C4-2B (cell line): ENCODE data around the gene NKIRAS2.
"Not testable (repeated sequence)": the region's sequence is repeated elsewhere in the genome, so short reads cannot be mapped to it uniquely, and the experiment has no call there.

ENCODE experiments used
- H3K27ac ChIP-seq: fragments of 450-650 bp; 2 replicates; pipeline ENCODE4 v1.5.1; 2017
- ZFX ChIP-seq: fragments of 450-650 bp; IDR thresholded peaks from 2 replicates; pipeline ENCODE4 v1.6.1; 2017
- TF ChIP-seq, protein P1 (sequence below): fragments of 450-650 bp; conservative IDR thresholded peaks from 2 replicates; pipeline ENCODE4 v1.5.1; 2017; ENCODE audit warnings: mild to moderate bottlenecking

The NKIRAS2 gene

DNA sequence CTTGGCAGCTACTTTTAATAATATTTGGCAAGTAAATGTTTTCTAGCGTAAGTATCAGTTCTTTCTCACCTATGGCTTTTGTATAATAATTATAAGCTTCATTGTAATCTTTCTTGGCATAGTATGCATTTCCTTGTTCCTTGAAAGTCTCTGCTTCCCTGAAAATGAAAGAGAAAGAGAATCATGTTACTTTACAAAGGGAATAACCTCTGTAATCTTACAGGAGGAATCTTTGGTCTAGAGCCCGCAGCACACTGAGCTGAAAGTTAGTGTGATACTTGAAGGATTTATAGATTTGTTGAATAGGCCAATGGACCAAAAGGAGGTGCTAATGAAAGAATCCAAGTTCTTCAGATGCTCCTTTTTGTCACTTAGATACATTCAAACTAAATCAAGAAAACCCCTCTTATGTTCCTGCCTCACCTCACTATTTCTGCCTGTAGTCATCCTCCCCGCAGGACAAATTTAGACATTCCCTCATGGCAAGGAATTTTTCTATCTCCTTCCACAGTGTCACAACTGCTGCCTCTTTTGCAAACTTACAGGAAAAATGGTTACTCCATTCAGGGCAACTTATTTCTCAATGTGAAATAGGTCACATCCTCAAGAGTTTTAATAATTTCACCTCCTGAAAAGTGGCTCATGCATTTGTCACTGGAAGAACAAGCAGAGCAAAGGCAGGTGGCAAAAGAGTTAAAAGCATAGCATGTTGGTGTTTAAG, 19.3 kb upstream of the NKIRAS2 start:
- no peak for TF ChIP-seq ZFX
- TF ChIP-seq, protein P1, sequence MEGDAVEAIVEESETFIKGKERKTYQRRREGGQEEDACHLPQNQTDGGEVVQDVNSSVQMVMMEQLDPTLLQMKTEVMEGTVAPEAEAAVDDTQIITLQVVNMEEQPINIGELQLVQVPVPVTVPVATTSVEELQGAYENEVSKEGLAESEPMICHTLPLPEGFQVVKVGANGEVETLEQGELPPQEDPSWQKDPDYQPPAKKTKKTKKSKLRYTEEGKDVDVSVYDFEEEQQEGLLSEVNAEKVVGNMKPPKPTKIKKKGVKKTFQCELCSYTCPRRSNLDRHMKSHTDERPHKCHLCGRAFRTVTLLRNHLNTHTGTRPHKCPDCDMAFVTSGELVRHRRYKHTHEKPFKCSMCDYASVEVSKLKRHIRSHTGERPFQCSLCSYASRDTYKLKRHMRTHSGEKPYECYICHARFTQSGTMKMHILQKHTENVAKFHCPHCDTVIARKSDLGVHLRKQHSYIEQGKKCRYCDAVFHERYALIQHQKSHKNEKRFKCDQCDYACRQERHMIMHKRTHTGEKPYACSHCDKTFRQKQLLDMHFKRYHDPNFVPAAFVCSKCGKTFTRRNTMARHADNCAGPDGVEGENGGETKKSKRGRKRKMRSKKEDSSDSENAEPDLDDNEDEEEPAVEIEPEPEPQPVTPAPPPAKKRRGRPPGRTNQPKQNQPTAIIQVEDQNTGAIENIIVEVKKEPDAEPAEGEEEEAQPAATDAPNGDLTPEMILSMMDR, result no peak
- no peak overlapping the region for H3K27ac ChIP-seq

DNA sequence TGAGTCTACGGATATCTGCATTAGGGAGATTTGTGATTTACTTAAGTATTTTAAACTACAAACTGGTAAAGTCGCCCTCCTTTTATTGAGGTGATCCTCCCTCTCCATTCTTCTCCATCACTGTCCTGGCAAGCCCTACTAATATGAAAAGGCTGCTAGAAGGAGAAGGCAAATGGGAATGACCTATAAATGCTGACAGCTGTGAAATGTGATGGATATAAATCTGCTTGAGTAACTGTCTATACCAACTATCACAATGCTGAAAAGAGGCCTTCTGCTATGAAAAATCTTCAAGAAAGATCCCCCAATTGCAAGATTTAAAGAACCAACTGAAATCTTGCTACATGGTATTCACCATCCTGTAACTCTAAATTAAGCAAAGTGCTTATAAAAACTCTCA, 18.2 kb upstream of the NKIRAS2 start:
- H3K27ac ChIP-seq, result no peak overlapping the region
- no peak for TF ChIP-seq ZFX
- TF ChIP-seq, protein P1, result no peak

DNA sequence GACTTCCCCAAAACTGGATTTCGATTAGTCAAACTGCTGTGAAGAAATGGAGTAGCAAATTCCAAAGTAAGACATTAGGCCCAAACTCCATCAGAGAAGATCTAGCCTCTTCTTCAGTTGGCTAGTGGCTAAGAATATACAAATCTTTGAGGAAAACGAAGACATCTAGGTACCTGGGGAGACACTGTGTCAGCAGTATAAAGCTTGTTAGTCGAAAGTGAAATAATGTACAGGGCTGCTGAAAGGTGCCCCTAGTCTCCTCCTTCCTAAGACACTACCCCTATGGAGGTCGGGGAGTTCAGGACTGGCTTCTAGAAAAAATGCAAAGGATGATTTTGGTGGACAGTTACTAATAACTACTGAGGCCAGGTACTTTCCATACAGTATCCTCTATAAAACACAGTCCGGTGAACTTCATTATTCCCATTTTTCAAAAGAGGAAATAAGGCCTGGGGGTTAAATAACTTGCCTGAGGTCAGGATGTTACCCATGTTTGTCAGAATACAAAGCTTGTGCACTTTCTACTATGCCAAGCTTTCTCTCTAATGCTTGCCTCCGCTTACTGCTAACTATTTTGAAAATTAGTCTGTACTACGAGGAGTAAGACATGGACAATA, 17.6 kb upstream of the NKIRAS2 start:
- no peak overlapping the region for H3K27ac ChIP-seq
- TF ChIP-seq ZFX, result no peak
- TF ChIP-seq, protein P1, result no peak

DNA sequence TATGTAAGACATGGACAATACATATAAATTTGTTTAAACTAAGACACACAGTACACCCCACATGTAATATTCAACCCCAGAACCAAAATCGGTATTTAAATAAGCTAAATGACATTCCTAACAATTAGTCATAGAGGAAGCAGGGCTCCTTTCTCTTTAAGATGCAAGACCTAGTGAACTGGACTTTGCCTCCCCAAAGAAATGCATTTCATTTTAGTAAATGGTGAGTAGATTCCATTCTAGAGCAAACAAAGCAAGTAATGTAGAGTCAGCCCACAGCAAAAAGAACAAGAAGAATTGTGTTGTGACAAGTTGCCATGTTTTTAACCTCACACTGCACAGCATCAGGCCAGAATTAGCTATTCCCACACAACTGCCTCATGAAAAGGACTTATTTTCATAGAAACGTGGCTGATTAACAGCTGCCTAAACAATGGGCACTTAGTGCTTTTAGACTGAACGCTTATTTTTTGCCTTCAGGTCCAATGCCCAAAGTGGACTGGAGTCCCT, 17.0 kb upstream of the NKIRAS2 start:
- no peak overlapping the region for H3K27ac ChIP-seq
- TF ChIP-seq ZFX, result no peak
- TF ChIP-seq, protein P1, result no peak

DNA sequence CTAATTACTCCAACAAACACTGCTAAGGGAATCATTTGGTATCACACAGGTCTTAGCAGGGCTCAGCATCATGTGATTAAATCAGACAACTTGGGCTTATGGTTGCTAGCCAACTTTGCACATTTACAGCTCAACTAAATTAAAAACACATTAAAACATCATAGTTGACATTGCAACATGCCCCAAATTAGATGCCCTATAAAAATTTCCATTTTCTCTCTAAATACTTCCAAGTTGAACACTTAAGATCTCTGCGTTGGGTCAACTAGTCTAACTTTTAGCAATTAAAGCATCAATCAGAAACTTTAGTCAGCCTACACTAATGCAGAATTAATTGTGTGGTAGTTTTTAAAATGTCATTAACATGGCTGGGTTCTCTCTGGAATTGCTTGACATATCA, 14.7 kb upstream of the NKIRAS2 start:
- H3K27ac ChIP-seq, result no peak overlapping the region
- TF ChIP-seq, protein P1, result no peak
- TF ChIP-seq ZFX, result no peak

DNA sequence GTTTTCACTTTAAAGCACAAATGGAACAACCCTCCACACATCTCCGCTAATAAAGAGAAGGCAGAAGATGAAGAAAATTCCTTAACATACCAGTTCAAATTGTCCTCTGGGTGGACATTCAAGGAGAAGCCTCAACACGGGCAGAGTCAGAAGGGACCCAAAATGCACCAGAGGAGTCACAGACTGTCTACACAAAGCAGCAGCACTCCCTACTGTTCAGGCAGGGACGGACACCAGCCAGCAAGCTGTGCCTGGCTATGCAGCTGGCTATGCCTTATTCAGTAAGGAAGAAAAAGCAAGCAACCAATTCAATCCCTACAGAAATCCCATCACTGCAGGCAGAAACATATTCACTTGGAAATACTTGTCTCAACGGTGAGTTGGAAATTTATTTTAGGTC, 10.7 kb upstream of the NKIRAS2 start:
- TF ChIP-seq, protein P1, result no peak
- TF ChIP-seq ZFX, result no peak
- H3K27ac ChIP-seq, result no peak overlapping the region

DNA sequence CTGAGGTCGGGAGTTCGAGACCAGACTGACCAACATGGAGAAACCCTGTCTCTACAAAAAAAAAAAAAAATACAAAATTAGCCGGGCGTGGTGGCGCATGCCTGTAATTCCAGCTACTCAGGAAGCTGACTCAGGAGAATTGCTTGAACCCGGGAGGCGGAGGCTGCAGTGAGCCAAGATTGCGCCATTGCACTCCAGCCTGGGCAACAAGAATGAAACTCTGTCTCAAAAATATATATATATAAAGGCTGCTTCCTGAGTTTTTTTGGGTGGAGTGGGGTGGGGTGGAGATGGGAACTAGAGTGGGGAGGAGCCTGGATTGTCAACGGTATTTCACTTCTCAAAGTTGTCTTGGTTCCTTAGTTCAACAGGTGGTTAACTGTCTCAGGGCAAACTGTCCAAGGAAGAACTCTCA, 9.6 kb upstream of the NKIRAS2 start:
- H3K27ac ChIP-seq, result not testable (repeated sequence)
